IMR-90 (cell line): ENCODE data around the gene PCSK1N. TPM values are rescaled to one million over a fixed set of nuclear protein-coding genes. Genes with fewer than 3 reads are reported as not detected.

Source experiments
- ATAC-seq: fragments of 200-7000 bp; cut with Tn5 transposase; 2 replicates; pipeline ENCODE4 v1.9.1; 2020; ENCODE audit warnings: low read depth, mild to moderate bottlenecking, moderate library complexity
- BruUV-seq: library from RNA; stranded (reverse); fragments of 400-500 nt; replicated peaks from 2 replicates; lab custom pipeline; 2021; lab: Mats Ljungman, UMichigan
- CTCF ChIA-PET: fragments of 300-600 bp; formaldehyde crosslinking; extraction: SDS; loops from one replicate; lab custom pipeline; 2021; ENCODE audit warnings: antibody characterized with exemption; lab: Yijun Ruan, JAX
- POLR2A ChIA-PET: fragments of 300-600 bp; sonication (Branson Sonifier 250); formaldehyde crosslinking; loops from one replicate; lab custom pipeline; 2022; ENCODE audit warnings: antibody characterized with exemption; ENCODE audit not compliant: unreplicated experiment; lab: Charles Lee
- DNase-seq: peaks from one replicate; pipeline ENCODE4 v3.0.0; 2013
- H2AFZ ChIP-seq: replicated peaks from 2 replicates; pipeline ENCODE3; 2013; ENCODE audit warnings: low read length, mild to moderate bottlenecking; ENCODE audit not compliant: poor library complexity
- H2AK5ac ChIP-seq: 2 replicates; pipeline ENCODE4 v1.6.1; 2013; ENCODE audit warnings: low read depth, low read length, inconsistent platforms
- H2AK9ac ChIP-seq: replicated peaks from 2 replicates; pipeline ENCODE3; 2013; ENCODE audit warnings: mild to moderate bottlenecking, low read depth, low read length, moderate library complexity; ENCODE audit not compliant: poor library complexity
- H2BK120ac ChIP-seq: 2 replicates; pipeline ENCODE4 v1.6.1; 2013; ENCODE audit warnings: low read depth, low read length, inconsistent platforms
- H2BK15ac ChIP-seq: 3 replicates; pipeline ENCODE4 v1.6.1; 2013; ENCODE audit warnings: low read depth, low read length, inconsistent platforms
- H2BK20ac ChIP-seq: 2 replicates; pipeline ENCODE4 v1.6.1; 2013; ENCODE audit warnings: low read depth, mild to moderate bottlenecking, inconsistent platforms, low read length, moderate library complexity
- H2BK5ac ChIP-seq: 2 replicates; pipeline ENCODE4 v1.6.1; 2013; ENCODE audit warnings: mild to moderate bottlenecking, low read depth, low read length, inconsistent platforms; ENCODE audit not compliant: poor library complexity, severe bottlenecking
- H3K14ac ChIP-seq: replicated peaks from 2 replicates; pipeline ENCODE4 v1.6.1; 2013; ENCODE audit warnings: low read depth, low read length, inconsistent platforms
- H3K18ac ChIP-seq: 2 replicates; pipeline ENCODE4 v1.6.1; 2013; ENCODE audit warnings: low read depth, low read length, control low read depth
- H3K23ac ChIP-seq: 2 replicates; pipeline ENCODE4 v1.6.1; 2013; ENCODE audit warnings: low read depth, low read length, inconsistent platforms
- H3K27ac ChIP-seq: 2 replicates; pipeline ENCODE4 v1.5.1; 2013; ENCODE audit warnings: mild to moderate bottlenecking, control low read depth, low read length; ENCODE audit not compliant: insufficient read depth
- H3K27me3 ChIP-seq: 2 replicates; pipeline ENCODE4 v1.6.1; 2013; ENCODE audit warnings: low read length; ENCODE audit not compliant: control insufficient read depth, insufficient read depth
- H3K36me3 ChIP-seq: 2 replicates; pipeline ENCODE4 v1.6.1; 2013; ENCODE audit warnings: low read length, mixed read lengths; ENCODE audit not compliant: control insufficient read depth, insufficient read depth
- H3K4ac ChIP-seq: 2 replicates; pipeline ENCODE4 v1.6.1; 2013; ENCODE audit warnings: low read depth, low read length, inconsistent platforms
- H3K4me1 ChIP-seq: 2 replicates; pipeline ENCODE4 v1.6.1; 2013; ENCODE audit warnings: low read length, mixed read lengths; ENCODE audit not compliant: control insufficient read depth, insufficient read depth
- H3K4me2 ChIP-seq: 2 replicates; pipeline ENCODE4 v1.6.1; 2013; ENCODE audit warnings: low read depth, mild to moderate bottlenecking, control low read depth, low read length, moderate library complexity
- H3K4me3 ChIP-seq: 2 replicates; pipeline ENCODE4 v1.5.1; 2013; ENCODE audit warnings: low read depth, mild to moderate bottlenecking, control low read depth, low read length, moderate library complexity; ENCODE audit not compliant: insufficient read depth
- H3K56ac ChIP-seq: 2 replicates; pipeline ENCODE4 v1.6.1; 2013; ENCODE audit warnings: low read length, inconsistent platforms; ENCODE audit not compliant: insufficient read depth; ENCODE audit errors: extremely low read depth
- H3K79me1 ChIP-seq, 2 experiments: 2 replicates each; pipeline ENCODE4 v1.6.1; 2013; ENCODE audit warnings: low read length in 2 of 2, inconsistent platforms in 1 of 2, low read depth in 1 of 2
- H3K9ac ChIP-seq: 2 replicates; pipeline ENCODE4 v1.6.1; 2013; ENCODE audit warnings: low read depth, low read length, control low read depth
- H3K9me1 ChIP-seq: 2 replicates; pipeline ENCODE4 v1.6.1; 2013; ENCODE audit warnings: low read length, inconsistent platforms; ENCODE audit not compliant: insufficient read depth
- H3K9me3 ChIP-seq: 2 replicates; pipeline ENCODE4 v1.6.1; 2013; ENCODE audit warnings: low read length; ENCODE audit not compliant: control insufficient read depth, insufficient read depth
- H4K20me1 ChIP-seq: 2 replicates; pipeline ENCODE4 v1.6.1; 2013; ENCODE audit warnings: low read length, inconsistent platforms; ENCODE audit not compliant: insufficient read depth
- H4K5ac ChIP-seq: 2 replicates; pipeline ENCODE4 v1.6.1; 2013; ENCODE audit warnings: mild to moderate bottlenecking, low read depth, low read length, control low read depth
- H4K8ac ChIP-seq, 2 experiments: 2 replicates each; pipeline ENCODE4 v1.6.1; 2013; ENCODE audit warnings: low read depth in 2 of 2, low read length in 2 of 2, control low read depth in 1 of 2, inconsistent platforms in 1 of 2
- H4K91ac ChIP-seq: 2 replicates; pipeline ENCODE4 v1.6.1; 2013; ENCODE audit warnings: low read depth, low read length, inconsistent platforms; ENCODE audit not compliant: insufficient read depth
- BHLHE40 ChIP-seq: fragments of 150-350 bp; IDR thresholded peaks from 2 replicates; pipeline ENCODE4 v1.6.1; 2016; ENCODE audit warnings: mild to moderate bottlenecking, low read depth, low read length
- CHD1 ChIP-seq: IDR thresholded peaks from 2 replicates; pipeline ENCODE4 v1.6.1; 2012; ENCODE audit warnings: low read depth, low read length, improper control_type of control experiment
- MXI1 ChIP-seq: IDR thresholded peaks from 2 replicates; pipeline ENCODE4 v1.6.1; 2012; ENCODE audit warnings: low read depth, mild to moderate bottlenecking, low read length, moderate library complexity, borderline replicate concordance
- NFE2L2 ChIP-seq: fragments of 150-350 bp; IDR thresholded peaks from 2 replicates; pipeline ENCODE4 v1.6.1; 2016; ENCODE audit warnings: low read depth, mild to moderate bottlenecking, low read length
- RAD21 ChIP-seq: IDR thresholded peaks from 2 replicates; pipeline ENCODE4 v1.6.1; 2012; ENCODE audit warnings: low read length, improper control_type of control experiment
- RFX5 ChIP-seq: IDR thresholded peaks from 2 replicates; pipeline ENCODE4 v1.8.0; 2012; ENCODE audit warnings: low read depth, mild to moderate bottlenecking, low read length, moderate library complexity
- WGBS, 2 experiments: methylation state at CpG; one replicate each; pipeline versions ENCODE4 v1.1.5 to v1.1.7; 2013; ENCODE audit warnings: missing lambda C conversion rate in 2 of 2; ENCODE audit not compliant: insufficient read length in 1 of 2; ENCODE audit errors: extremely low coverage in 2 of 2; 5-methylcytosine and 5-hydroxymethylcytosine counted together
- dilution Hi-C: fragments of 300-500 bp; cut with HindIII; formaldehyde crosslinking; loops from one replicate; pipeline ENCODE4 v1.14.3; 2018; ENCODE audit warnings: low sequenced_read_pairs; ENCODE audit not compliant: unreplicated experiment
- in situ Hi-C: fragments of 300-500 bp; cut with MboI; formaldehyde crosslinking; loops from 3 replicates; pipeline ENCODE4 v1.14.3; 2019; ENCODE audit warnings: low sequenced_read_pairs, inconsistent platforms, mixed read lengths
- intact Hi-C: fragments of 100-400 bp; cut with micrococcal nuclease; formaldehyde crosslinking; loops from 2 replicates; pipeline ENCODE4 v1.10.0; 2022
- polyA plus RNA-seq, 3 experiments: library from polyadenylated mRNA; depleted of rRNA; stranded (reverse); fragments of >200 nt; gene quantifications; 2 replicates each; pipeline ENCODE4 v1.2.3, GENCODE V29; 2012; ENCODE audit warnings: low replicate concordance in 1 of 3
- total RNA-seq: library from RNA; depleted of rRNA; stranded (reverse); fragments of >200 nt; gene quantifications from 2 replicates; pipeline ENCODE4 v1.2.3, GENCODE V29; 2012
- TF ChIP-seq, protein P1 (sequence below): conservative IDR thresholded peaks from 2 replicates; pipeline ENCODE4 v1.5.1; 2012; ENCODE audit warnings: mild to moderate bottlenecking, low read depth, low read length, improper control_type of control experiment
- TF ChIP-seq, protein P2 (sequence below): fragments of 150-350 bp; IDR thresholded peaks from 2 replicates; pipeline ENCODE4 v1.6.1; 2016; ENCODE audit warnings: low read depth, mild to moderate bottlenecking, low read length, moderate library complexity, borderline replicate concordance

The PCSK1N gene
- total and polyA plus RNA-seq, 2 of the 4 experiments (the other 2 are of a cell fraction): 0.12 TPM; not detected in 1

GRCh38 chrX:48802905-48803200 is 32.6 kb downstream of the PCSK1N start:
- Histone ChIP-seq H3K18ac (no peak overlapping the region), H3K9me3 (no peaks in the 10 kb centered on the region), H4K8ac (peak overlapping the region in 1 of 2 experiments; percentile 78; a peak in 2 of 4 replicates), H3K4me3 (no peak overlapping the region; the same call in 1 of the 2 replicates), H4K91ac (no peak overlapping the region), H3K9ac (0 out of 2 replicates have a peak overlapping the region, but pooled peaks have one; percentile 24), H3K79me1 (peaks cover 0 to 13% of the 10 kb centered on the region in 2 experiments; a peak in 1 of 4 replicates), H3K4me2 (peak overlapping the region; percentile 32), H2BK15ac (no peak overlapping the region), H3K9me1 (peaks cover 10% of the 10 kb centered on the region; the same call in 1 of the 2 replicates), H3K4ac (peak overlapping the region; percentile 47; the same call in 1 of the 2 replicates), H4K5ac (no peak overlapping the region), H3K27ac (no peak overlapping the region; the same call in 1 of the 2 replicates), H3K27me3 (no peaks in the 10 kb centered on the region), H2BK120ac (no peak overlapping the region), H3K36me3 (peaks cover 2% of the 10 kb centered on the region; the same call in 1 of the 2 replicates), H3K56ac (no peak overlapping the region), H3K23ac (no peak overlapping the region), H3K4me1 (0 out of 2 replicates have a peak, but pooled peaks cover 3% of the 10 kb centered on the region), H2AFZ (peak overlapping the region; percentile 89), H3K14ac (no peak overlapping the region), H2AK9ac (peak overlapping the region; percentile 63), H2BK5ac (no peak overlapping the region), H4K20me1 (no peaks in the 10 kb centered on the region), H2BK20ac (no peak overlapping the region), H2AK5ac (no peak overlapping the region)
- WGBS, 2 experiments: 48% methylated on average over 4 of the region's 4 CpGs; no CpG with 5 or more reads in 1 of the 2 experiments
- POLR2A ChIA-PET: no interaction called here
- no peak for DNase-seq
- intact Hi-C loops (loop anchor here (10.0 kb wide), 1 partner anchor 908 kb away; no protein-coding TSS in a partner anchor), dilution Hi-C loops (no loop called here), in situ Hi-C loops (no loop called here)
- no peak for ATAC-seq
- CTCF ChIA-PET: no interaction called here
- no peak for TF ChIP-seq RFX5
- TF ChIP-seq, protein P1, sequence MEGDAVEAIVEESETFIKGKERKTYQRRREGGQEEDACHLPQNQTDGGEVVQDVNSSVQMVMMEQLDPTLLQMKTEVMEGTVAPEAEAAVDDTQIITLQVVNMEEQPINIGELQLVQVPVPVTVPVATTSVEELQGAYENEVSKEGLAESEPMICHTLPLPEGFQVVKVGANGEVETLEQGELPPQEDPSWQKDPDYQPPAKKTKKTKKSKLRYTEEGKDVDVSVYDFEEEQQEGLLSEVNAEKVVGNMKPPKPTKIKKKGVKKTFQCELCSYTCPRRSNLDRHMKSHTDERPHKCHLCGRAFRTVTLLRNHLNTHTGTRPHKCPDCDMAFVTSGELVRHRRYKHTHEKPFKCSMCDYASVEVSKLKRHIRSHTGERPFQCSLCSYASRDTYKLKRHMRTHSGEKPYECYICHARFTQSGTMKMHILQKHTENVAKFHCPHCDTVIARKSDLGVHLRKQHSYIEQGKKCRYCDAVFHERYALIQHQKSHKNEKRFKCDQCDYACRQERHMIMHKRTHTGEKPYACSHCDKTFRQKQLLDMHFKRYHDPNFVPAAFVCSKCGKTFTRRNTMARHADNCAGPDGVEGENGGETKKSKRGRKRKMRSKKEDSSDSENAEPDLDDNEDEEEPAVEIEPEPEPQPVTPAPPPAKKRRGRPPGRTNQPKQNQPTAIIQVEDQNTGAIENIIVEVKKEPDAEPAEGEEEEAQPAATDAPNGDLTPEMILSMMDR: no peak
- no peak for TF ChIP-seq MXI1
- TF ChIP-seq CHD1: no peak
- no peak for TF ChIP-seq BHLHE40
- TF ChIP-seq, protein P2, sequence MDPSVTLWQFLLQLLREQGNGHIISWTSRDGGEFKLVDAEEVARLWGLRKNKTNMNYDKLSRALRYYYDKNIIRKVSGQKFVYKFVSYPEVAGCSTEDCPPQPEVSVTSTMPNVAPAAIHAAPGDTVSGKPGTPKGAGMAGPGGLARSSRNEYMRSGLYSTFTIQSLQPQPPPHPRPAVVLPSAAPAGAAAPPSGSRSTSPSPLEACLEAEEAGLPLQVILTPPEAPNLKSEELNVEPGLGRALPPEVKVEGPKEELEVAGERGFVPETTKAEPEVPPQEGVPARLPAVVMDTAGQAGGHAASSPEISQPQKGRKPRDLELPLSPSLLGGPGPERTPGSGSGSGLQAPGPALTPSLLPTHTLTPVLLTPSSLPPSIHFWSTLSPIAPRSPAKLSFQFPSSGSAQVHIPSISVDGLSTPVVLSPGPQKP: no peak
- no peak for TF ChIP-seq NFE2L2
- no peak for TF ChIP-seq RAD21
- BruUV-seq: no TSS peak
